HUES64 (cell line): ENCODE data around the gene LPCAT1.
"Not testable (repeated sequence)": the region's sequence is repeated elsewhere in the genome, so short reads cannot be mapped to it uniquely, and the experiment has no call there.

ENCODE experiments used
- H3K27ac ChIP-seq: 2 replicates; pipeline ENCODE4 v1.7.0; 2013; ENCODE audit warnings: low read depth, low read length, inconsistent platforms
- H3K27me3 ChIP-seq: 2 replicates; pipeline ENCODE4 v1.6.1; 2013; ENCODE audit warnings: mild to moderate bottlenecking, low read length; ENCODE audit not compliant: insufficient read depth
- H3K36me3 ChIP-seq: 2 replicates; pipeline ENCODE4 v1.6.1; 2013; ENCODE audit warnings: mild to moderate bottlenecking, low read length; ENCODE audit not compliant: insufficient read depth
- H3K4me1 ChIP-seq: 2 replicates; pipeline ENCODE4 v1.6.1; 2013; ENCODE audit warnings: mild to moderate bottlenecking, low read length, moderate library complexity; ENCODE audit not compliant: insufficient read depth
- H3K4me3 ChIP-seq: 2 replicates; pipeline ENCODE4 v1.5.1; 2013; ENCODE audit warnings: mild to moderate bottlenecking, low read length, moderate library complexity
- H3K9ac ChIP-seq: 2 replicates; pipeline ENCODE4 v1.6.1; 2013; ENCODE audit warnings: mild to moderate bottlenecking, low read depth, low read length
- H3K9me3 ChIP-seq: 2 replicates; pipeline ENCODE4 v1.6.1; 2013; ENCODE audit warnings: low read depth, low read length; ENCODE audit not compliant: insufficient read depth
- WGBS: fragments of 150-250, 120-280 bp; methylation state at CpG from one replicate; pipeline ENCODE4 v1.1.7; 2013; ENCODE audit warnings: missing lambda C conversion rate; 5-methylcytosine and 5-hydroxymethylcytosine counted together

Gene LPCAT1

GRCh38 chr5:1479581-1480188 lies 44.1 kb downstream of the LPCAT1 start:
- Histone ChIP-seq H3K4me3 (no peak overlapping the region), H3K9ac (no peak overlapping the region), H3K27me3 (no peaks in the 10 kb centered on the region), H3K4me1 (no peaks in the 10 kb centered on the region), H3K36me3 (peaks cover 80% of the 10 kb centered on the region), H3K9me3 (no peaks in the 10 kb centered on the region), H3K27ac (no peak overlapping the region)
- 80% methylated on average over 21 of the region's 21 CpGs for WGBS

GRCh38 chr5:1479066-1479465 lies 44.7 kb downstream of the LPCAT1 start:
- WGBS: 97% methylated on average over 7 of the region's 7 CpGs
- Histone ChIP-seq H3K4me1 (no peaks in the 10 kb centered on the region), H3K27ac (no peak overlapping the region), H3K9me3 (no peaks in the 10 kb centered on the region), H3K36me3 (peaks cover 83% of the 10 kb centered on the region), H3K27me3 (no peaks in the 10 kb centered on the region), H3K9ac (no peak overlapping the region), H3K4me3 (no peak overlapping the region)

GRCh38 chr5:1478271-1479035 lies 45.3 kb downstream of the LPCAT1 start:
- Histone ChIP-seq H3K36me3 (peaks cover 84% of the 10 kb centered on the region), H3K4me1 (no peaks in the 10 kb centered on the region), H3K4me3 (no peak overlapping the region), H3K9ac (no peak overlapping the region), H3K27ac (no peak overlapping the region), H3K27me3 (no peaks in the 10 kb centered on the region), H3K9me3 (no peaks in the 10 kb centered on the region)
- 94% methylated on average over 12 of the region's 13 CpGs for WGBS

GRCh38 chr5:1477341-1477740 lies 46.4 kb downstream of the LPCAT1 start:
- Histone ChIP-seq H3K9me3 (no peaks in the 10 kb centered on the region), H3K9ac (no peak overlapping the region), H3K4me3 (no peak overlapping the region), H3K27ac (no peak overlapping the region), H3K36me3 (peaks cover 89% of the 10 kb centered on the region), H3K27me3 (no peaks in the 10 kb centered on the region), H3K4me1 (no peaks in the 10 kb centered on the region)
- 96% methylated on average over 16 of the region's 16 CpGs for WGBS

GRCh38 chr5:1476967-1477310 lies 46.8 kb downstream of the LPCAT1 start:
- H3K36me3 ChIP-seq: peaks cover 92% of the 10 kb centered on the region
- no peaks in the 10 kb centered on the region for H3K4me1 ChIP-seq
- H3K4me3 ChIP-seq: no peak overlapping the region
- no peaks in the 10 kb centered on the region for H3K9me3 ChIP-seq
- H3K27me3 ChIP-seq: no peaks in the 10 kb centered on the region
- 96% methylated on average over 11 of the region's 11 CpGs for WGBS
- no peak overlapping the region for H3K27ac ChIP-seq
- no peak overlapping the region for H3K9ac ChIP-seq

- H3K9me3 ChIP-seq: no peaks in the 10 kb centered on the region
- WGBS: 94% methylated on average over 28 of the region's 28 CpGs
- H3K9ac ChIP-seq: no peak overlapping the region
- peaks cover 91% of the 10 kb centered on the region for H3K36me3 ChIP-seq
- no peaks in the 10 kb centered on the region for H3K27me3 ChIP-seq
- no peak overlapping the region for H3K27ac ChIP-seq
- H3K4me1 ChIP-seq: no peaks in the 10 kb centered on the region
- H3K4me3 ChIP-seq: no peak overlapping the region
These were observed 47.4 kb downstream of the LPCAT1 start for GRCh38 chr5:1476181-1476966.

GRCh38 chr5:1475544-1475900 lies 48.2 kb downstream of the LPCAT1 start:
- not testable (repeated sequence) for H3K27ac ChIP-seq, H3K27me3 ChIP-seq, H3K4me1 ChIP-seq, H3K9me3 ChIP-seq, H3K9ac ChIP-seq, H3K4me3 ChIP-seq
- H3K36me3 ChIP-seq: peaks cover 92% of the 10 kb centered on the region
- 97% methylated on average over 17 of the region's 17 CpGs for WGBS

- no peaks in the 10 kb centered on the region for H3K27me3 ChIP-seq
- H3K36me3 ChIP-seq: peaks cover 96% of the 10 kb centered on the region
- WGBS: 96% methylated on average over 24 of the region's 24 CpGs
- H3K9me3 ChIP-seq: no peaks in the 10 kb centered on the region
- no peak overlapping the region for H3K4me3 ChIP-seq
- H3K27ac ChIP-seq: no peak overlapping the region
- no peak overlapping the region for H3K9ac ChIP-seq
- no peaks in the 10 kb centered on the region for H3K4me1 ChIP-seq
These were observed 48.8 kb downstream of the LPCAT1 start for GRCh38 chr5:1474866-1475543.

GRCh38 chr5:1474183-1474839 lies 49.4 kb downstream of the LPCAT1 start:
- 95% methylated on average over 21 of the region's 21 CpGs for WGBS

GRCh38 chr5:1473746-1474145 lies 50.0 kb downstream of the LPCAT1 start:
- peaks cover 92% of the 10 kb centered on the region for H3K36me3 ChIP-seq
- no peaks in the 10 kb centered on the region for H3K4me1 ChIP-seq
- no peak overlapping the region for H3K9ac ChIP-seq
- WGBS: 97% methylated on average over 12 of the region's 12 CpGs
- H3K27ac ChIP-seq: no peak overlapping the region
- no peak overlapping the region for H3K4me3 ChIP-seq
- H3K27me3 ChIP-seq: no peaks in the 10 kb centered on the region
- H3K9me3 ChIP-seq: no peaks in the 10 kb centered on the region

More at GRCh38 chr5:1474183-1474839, 49.4 kb downstream of the LPCAT1 start:
- H3K27me3 ChIP-seq: no peaks in the 10 kb centered on the region
- H3K27ac ChIP-seq: no peak overlapping the region
- peaks cover 93% of the 10 kb centered on the region for H3K36me3 ChIP-seq
- H3K9ac ChIP-seq: no peak overlapping the region
- H3K4me3 ChIP-seq: no peak overlapping the region
- H3K9me3 ChIP-seq: no peaks in the 10 kb centered on the region
- no peaks in the 10 kb centered on the region for H3K4me1 ChIP-seq
